Panc1 (cell line): ENCODE measurements around the gene MEIS2. TPM values are rescaled to one million over a fixed set of nuclear protein-coding genes. Genes with fewer than 3 reads are reported as not detected.

ENCODE experiments used
- ATAC-seq: fragments of 200-7000 bp; cut with Tn5 transposase; 2 replicates; pipeline ENCODE4 v1.9.1; 2020; ENCODE audit warnings: mild to moderate bottlenecking, moderate library complexity
- BruUV-seq: library from RNA; stranded (reverse); fragments of 400-500 nt; replicated peaks from 2 replicates; lab custom pipeline; 2021; lab: Mats Ljungman, UMichigan
- CTCF ChIA-PET: fragments of 300-600 bp; sonication (Branson Sonifier 250); formaldehyde crosslinking; loops from one replicate; lab custom pipeline; 2022; ENCODE audit warnings: antibody characterized with exemption; lab: Charles Lee
- POLR2A ChIA-PET: fragments of 300-600 bp; sonication (Branson Sonifier 250); formaldehyde crosslinking; loops from one replicate; lab custom pipeline; 2022; ENCODE audit warnings: antibody characterized with exemption; lab: Charles Lee
- DNase-seq: peaks from one replicate; pipeline ENCODE4 v3.0.0-alpha.2; 2010; ENCODE audit warnings: low read depth, low spot score
- H3K27ac ChIP-seq: 2 replicates; pipeline ENCODE4 v1.5.1; 2011; ENCODE audit warnings: mild to moderate bottlenecking, low read length, inconsistent platforms
- H3K27me3 ChIP-seq: fragments of 200-500 bp; sonication (Bioruptor generic); 2 replicates; pipeline ENCODE4 v1.6.0; 2014; ENCODE audit warnings: low read length, inconsistent platforms; ENCODE audit not compliant: control insufficient read depth, insufficient read depth
- H3K36me3 ChIP-seq: fragments of 200-500 bp; sonication (Bioruptor generic); 2 replicates; pipeline ENCODE4 v1.5.1; 2014; ENCODE audit warnings: inconsistent platforms, mild to moderate bottlenecking, low read length, moderate library complexity; ENCODE audit not compliant: control insufficient read depth, insufficient read depth
- H3K4me1 ChIP-seq: 2 replicates; pipeline ENCODE4 v1.5.1; 2011; ENCODE audit warnings: inconsistent platforms, mild to moderate bottlenecking, low read length, moderate library complexity; ENCODE audit not compliant: control insufficient read depth, insufficient read depth
- H3K4me3 ChIP-seq, 2 experiments: 2 replicates each; pipeline ENCODE4 v1.5.1; 2011 to 2012; ENCODE audit warnings: low read depth in 2 of 2, low read length in 2 of 2, mild to moderate bottlenecking in 2 of 2, inconsistent platforms in 1 of 2, moderate library complexity in 1 of 2
- H3K9me3 ChIP-seq: fragments of 200-500 bp; sonication (Bioruptor generic); 2 replicates; pipeline ENCODE4 v1.5.1; 2014; ENCODE audit warnings: low read depth, mild to moderate bottlenecking, inconsistent platforms, low read length, moderate library complexity; ENCODE audit not compliant: control insufficient read depth, insufficient read depth
- POLR2AphosphoS5 ChIP-seq: IDR thresholded peaks from 2 replicates; pipeline ENCODE4 v1.6.1; 2012; ENCODE audit warnings: mild to moderate bottlenecking, low read depth, low read length, moderate library complexity
- SIN3A ChIP-seq: IDR thresholded peaks from 2 replicates; pipeline ENCODE4 v1.6.1; 2012; ENCODE audit warnings: low read depth, mild to moderate bottlenecking, low read length, moderate library complexity, borderline replicate concordance; ENCODE audit not compliant: insufficient read depth
- TCF7L2 ChIP-seq: IDR thresholded peaks from 2 replicates; pipeline ENCODE4 v1.6.1; 2011; ENCODE audit warnings: mild to moderate bottlenecking, low read depth, low read length, inconsistent platforms
- in situ Hi-C: cut with HindIII; loops from 2 replicates; pipeline ENCODE4 v1.10.0; 2016; ENCODE audit warnings: low sequenced_read_pairs, low pct_unique_long_range_greater_than_20kb
- intact Hi-C: fragments of 100-400 bp; cut with micrococcal nuclease; formaldehyde crosslinking; loops from one replicate; pipeline ENCODE4 v1.10.0; 2022; ENCODE audit not compliant: unreplicated experiment
- total RNA-seq: library from RNA; stranded (reverse); gene quantifications from one replicate; pipeline ENCODE4 v1.2.1, GENCODE V29; 2021; ENCODE audit not compliant: unreplicated experiment
- TF ChIP-seq, protein P1 (sequence below), 2 experiments: IDR thresholded peaks; 2 replicates each; pipeline ENCODE4 v1.6.1; 2011 to 2012; ENCODE audit warnings: low read depth in 2 of 2, control low read depth in 1 of 2, low read length in 1 of 2, mild to moderate bottlenecking in 1 of 2, moderate library complexity in 1 of 2; ENCODE audit not compliant: insufficient read depth in 1 of 2
- TF ChIP-seq, protein P2 (sequence below): fragments of 450-650 bp; IDR thresholded peaks from 2 replicates; pipeline ENCODE4 v1.5.1; 2017; ENCODE audit warnings: mild to moderate bottlenecking

MEIS2 gene
- total RNA-seq, 1 experiment from 2014 or later = 9.3 TPM

DNA sequence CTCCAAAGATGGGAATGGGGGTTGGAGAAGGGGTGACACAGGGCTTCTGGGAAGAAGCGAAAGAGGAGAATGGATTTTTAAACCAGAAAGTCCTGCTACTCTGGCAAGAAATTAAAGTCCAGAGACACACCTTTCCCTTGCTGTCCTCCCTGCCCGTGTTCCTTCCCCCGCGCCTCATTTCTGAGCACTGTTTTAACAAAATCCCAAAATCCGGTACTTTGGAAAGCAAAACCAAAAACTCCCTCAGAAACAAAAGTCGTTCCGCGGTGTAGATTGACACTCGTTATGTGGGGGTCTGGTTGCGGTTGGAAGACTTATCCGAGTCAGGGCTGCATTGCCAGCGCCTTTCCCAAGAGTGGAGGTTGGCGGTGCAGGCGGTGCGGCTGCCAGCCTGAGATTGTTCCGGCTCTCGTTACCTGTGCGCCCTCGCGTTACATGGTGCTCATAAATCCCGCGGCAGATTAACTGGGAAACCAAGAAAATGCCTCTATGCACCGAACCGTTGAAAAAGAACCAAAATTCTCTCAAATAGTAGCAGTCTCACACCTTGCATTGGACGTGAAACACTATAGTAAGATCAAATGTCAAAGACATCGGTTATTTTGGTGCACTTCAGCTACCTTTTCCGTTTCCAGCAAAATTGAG lies 217.7 kb downstream of the MEIS2 start:
- no peak for DNase-seq
- no TSS peak for BruUV-seq
- Histone ChIP-seq H3K9me3 (no peaks in the 10 kb centered on the region), H3K36me3 (no peaks in the 10 kb centered on the region), H3K27ac (no peak overlapping the region), H3K4me3 (no peak overlapping the region), H3K27me3 (peaks cover 24% of the 10 kb centered on the region), H3K4me1 (peaks cover 5% of the 10 kb centered on the region; the same call in 1 of the 2 replicates)
- intact Hi-C loops (loop anchor here (2.0 to 5.0 kb wide), 2 partner anchors 218 to 250 kb away; partner anchors contain the start of gene MEIS2), in situ Hi-C loops (no loop called here)
- CTCF ChIA-PET = interaction anchor here (0.6 to 1.5 kb wide), 4 partner anchors 137 to 1553 kb away, joined by 3 to 5 read pairs (median 4); no protein-coding TSS in a partner anchor
- POLR2A ChIA-PET = no interaction called here
- no peak for TF ChIP-seq TCF7L2
- ATAC-seq = no peak

DNA sequence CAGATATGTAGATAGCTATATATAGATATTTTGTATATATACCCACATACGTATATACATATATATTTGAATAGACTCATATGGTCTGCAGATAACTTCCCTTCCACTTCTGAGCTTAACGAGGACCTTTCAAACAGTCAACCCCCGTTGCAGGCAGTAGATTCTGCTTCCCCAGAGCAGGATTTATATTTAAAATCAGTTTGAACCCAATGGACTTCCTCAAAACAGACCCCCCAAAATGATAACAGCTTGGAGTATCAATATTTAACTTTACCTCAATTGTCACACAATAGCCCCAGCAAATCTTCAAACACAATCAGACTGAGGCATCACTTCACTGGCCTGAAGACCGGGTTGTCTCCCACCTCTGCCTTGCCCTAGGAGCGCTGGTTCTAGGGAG lies 218.3 kb downstream of the MEIS2 start:
- DNase-seq (no peak), ATAC-seq (no peak)
- peaks cover 5% of the 10 kb centered on the region; the same call in 1 of the 2 replicates for H3K4me1 ChIP-seq
- ChIA-PET POLR2A (no interaction called here), CTCF (no interaction called here)
- BruUV-seq = no TSS peak
- H3K27ac ChIP-seq = no peak overlapping the region
- in situ Hi-C loops (no loop called here), intact Hi-C loops (loop anchor here (2.0 to 5.0 kb wide), 2 partner anchors 219 to 250 kb away; partner anchors contain the start of gene MEIS2)
- no peaks in the 10 kb centered on the region for H3K36me3 ChIP-seq
- no peak overlapping the region for H3K4me3 ChIP-seq
- TF ChIP-seq, protein P1, sequence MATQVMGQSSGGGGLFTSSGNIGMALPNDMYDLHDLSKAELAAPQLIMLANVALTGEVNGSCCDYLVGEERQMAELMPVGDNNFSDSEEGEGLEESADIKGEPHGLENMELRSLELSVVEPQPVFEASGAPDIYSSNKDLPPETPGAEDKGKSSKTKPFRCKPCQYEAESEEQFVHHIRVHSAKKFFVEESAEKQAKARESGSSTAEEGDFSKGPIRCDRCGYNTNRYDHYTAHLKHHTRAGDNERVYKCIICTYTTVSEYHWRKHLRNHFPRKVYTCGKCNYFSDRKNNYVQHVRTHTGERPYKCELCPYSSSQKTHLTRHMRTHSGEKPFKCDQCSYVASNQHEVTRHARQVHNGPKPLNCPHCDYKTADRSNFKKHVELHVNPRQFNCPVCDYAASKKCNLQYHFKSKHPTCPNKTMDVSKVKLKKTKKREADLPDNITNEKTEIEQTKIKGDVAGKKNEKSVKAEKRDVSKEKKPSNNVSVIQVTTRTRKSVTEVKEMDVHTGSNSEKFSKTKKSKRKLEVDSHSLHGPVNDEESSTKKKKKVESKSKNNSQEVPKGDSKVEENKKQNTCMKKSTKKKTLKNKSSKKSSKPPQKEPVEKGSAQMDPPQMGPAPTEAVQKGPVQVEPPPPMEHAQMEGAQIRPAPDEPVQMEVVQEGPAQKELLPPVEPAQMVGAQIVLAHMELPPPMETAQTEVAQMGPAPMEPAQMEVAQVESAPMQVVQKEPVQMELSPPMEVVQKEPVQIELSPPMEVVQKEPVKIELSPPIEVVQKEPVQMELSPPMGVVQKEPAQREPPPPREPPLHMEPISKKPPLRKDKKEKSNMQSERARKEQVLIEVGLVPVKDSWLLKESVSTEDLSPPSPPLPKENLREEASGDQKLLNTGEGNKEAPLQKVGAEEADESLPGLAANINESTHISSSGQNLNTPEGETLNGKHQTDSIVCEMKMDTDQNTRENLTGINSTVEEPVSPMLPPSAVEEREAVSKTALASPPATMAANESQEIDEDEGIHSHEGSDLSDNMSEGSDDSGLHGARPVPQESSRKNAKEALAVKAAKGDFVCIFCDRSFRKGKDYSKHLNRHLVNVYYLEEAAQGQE (IDR thresholded peaks at IDR 0.05; ENCODE audit: insufficient read depth in 1 of 2, low read depth in 2 of 2, low read length in 1 of 2) = no peak
- TF ChIP-seq POLR2AphosphoS5 (no peak), TCF7L2 (no peak), SIN3A (no peak)
- TF ChIP-seq, protein P2, sequence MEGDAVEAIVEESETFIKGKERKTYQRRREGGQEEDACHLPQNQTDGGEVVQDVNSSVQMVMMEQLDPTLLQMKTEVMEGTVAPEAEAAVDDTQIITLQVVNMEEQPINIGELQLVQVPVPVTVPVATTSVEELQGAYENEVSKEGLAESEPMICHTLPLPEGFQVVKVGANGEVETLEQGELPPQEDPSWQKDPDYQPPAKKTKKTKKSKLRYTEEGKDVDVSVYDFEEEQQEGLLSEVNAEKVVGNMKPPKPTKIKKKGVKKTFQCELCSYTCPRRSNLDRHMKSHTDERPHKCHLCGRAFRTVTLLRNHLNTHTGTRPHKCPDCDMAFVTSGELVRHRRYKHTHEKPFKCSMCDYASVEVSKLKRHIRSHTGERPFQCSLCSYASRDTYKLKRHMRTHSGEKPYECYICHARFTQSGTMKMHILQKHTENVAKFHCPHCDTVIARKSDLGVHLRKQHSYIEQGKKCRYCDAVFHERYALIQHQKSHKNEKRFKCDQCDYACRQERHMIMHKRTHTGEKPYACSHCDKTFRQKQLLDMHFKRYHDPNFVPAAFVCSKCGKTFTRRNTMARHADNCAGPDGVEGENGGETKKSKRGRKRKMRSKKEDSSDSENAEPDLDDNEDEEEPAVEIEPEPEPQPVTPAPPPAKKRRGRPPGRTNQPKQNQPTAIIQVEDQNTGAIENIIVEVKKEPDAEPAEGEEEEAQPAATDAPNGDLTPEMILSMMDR = no peak
- H3K9me3 ChIP-seq = no peaks in the 10 kb centered on the region
- peaks cover 24% of the 10 kb centered on the region for H3K27me3 ChIP-seq

DNA sequence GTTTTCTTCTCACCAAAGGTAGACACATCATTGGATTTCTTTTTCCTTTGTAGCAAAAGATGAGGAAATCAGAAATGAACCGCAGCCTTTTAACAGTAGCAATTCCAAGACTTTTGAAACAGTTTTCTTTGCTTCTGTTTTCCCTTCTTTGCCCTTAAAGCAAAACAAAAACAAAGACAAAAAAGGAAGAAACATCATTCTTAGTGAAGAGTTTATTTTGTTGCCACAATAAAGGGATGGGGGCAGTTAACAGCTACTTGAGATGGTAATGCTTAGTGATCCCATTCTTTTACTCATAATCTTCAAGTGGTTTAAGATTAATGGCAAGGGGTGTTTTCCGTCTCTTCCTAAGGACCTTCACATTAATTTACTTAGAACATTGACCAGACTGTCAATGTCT lies 218.8 kb downstream of the MEIS2 start:
- CTCF ChIA-PET = no interaction called here
- intact Hi-C loops = loop anchor here (5.0 kb wide), 1 partner anchor 251 kb away; no protein-coding TSS in a partner anchor
- ATAC-seq (no peak), DNase-seq (no peak)
- Histone ChIP-seq H3K4me3 (no peak overlapping the region), H3K36me3 (no peaks in the 10 kb centered on the region), H3K9me3 (no peaks in the 10 kb centered on the region), H3K27ac (no peak overlapping the region), H3K4me1 (peaks cover 5% of the 10 kb centered on the region; the same call in 1 of the 2 replicates), H3K27me3 (peaks cover 24% of the 10 kb centered on the region)
- in situ Hi-C loops = no loop called here
- TF ChIP-seq SIN3A = no peak
- no peak for TF ChIP-seq TCF7L2
- TF ChIP-seq, protein P2 = no peak
- TF ChIP-seq POLR2AphosphoS5 = no peak
- TF ChIP-seq, protein P1 (IDR thresholded peaks at IDR 0.05; ENCODE audit: insufficient read depth in 1 of 2, low read depth in 2 of 2, low read length in 1 of 2) = no peak
- BruUV-seq = no TSS peak
- POLR2A ChIA-PET = no interaction called here
